ENCODE results near the gene INSR.

- TF ChIP-seq TAF1 (IDR thresholded peaks at IDR 0.05; ENCODE audit: low read depth) (no peak), REST (IDR thresholded peaks at IDR 0.05; ENCODE audit: low read depth) (no peak), EP300 (IDR thresholded peaks at IDR 0.05; ENCODE audit: borderline replicate concordance) (no peak), FOXM1 (IDR thresholded peaks at IDR 0.05; ENCODE audit: borderline replicate concordance, low read depth) (no peak), YY1 (IDR thresholded peaks at IDR 0.05; ENCODE audit: low read depth) (no peak), CEBPB (IDR thresholded peaks at IDR 0.05) (no peak), USF1 (IDR thresholded peaks at IDR 0.05) (no peak), EGR1 (IDR thresholded peaks at IDR 0.05) (no peak), MAX (IDR thresholded peaks at IDR 0.05) (no peak), CREB1 (IDR thresholded peaks at IDR 0.05; ENCODE audit: low read depth) (no peak), ZBTB7A (IDR thresholded peaks at IDR 0.05; ENCODE audit: low read depth) (no peak), TCF12 (IDR thresholded peaks at IDR 0.05; ENCODE audit: low read depth) (no peak), RAD21 (IDR thresholded peaks at IDR 0.05; ENCODE audit: low read depth) (no peak)
Measured at GRCh38 chr19:7268705-7269098, 25.5 kb downstream of the INSR start.

Measured in Ishikawa (cell line).